ENCODE data around the gene AMOTL2.

AMOTL2 gene

GRCh38 chr3:134406331-134407238 is 32.3 kb upstream of the AMOTL2 start:
- no peak for DNase-seq (ENCODE audit: low read depth)
- peak overlapping the region; percentile 24 for H3K4me3 ChIP-seq (replicated peaks; ENCODE audit: low read depth, low read length)
- TF ChIP-seq CTCF (IDR thresholded peaks at IDR 0.05; ENCODE audit: low read length, missing control alignments): no peak

- TF ChIP-seq CTCF (IDR thresholded peaks at IDR 0.05; ENCODE audit: low read length, missing control alignments): no peak
- no peak for DNase-seq (ENCODE audit: low read depth)
- no peak overlapping the region for H3K4me3 ChIP-seq (replicated peaks; ENCODE audit: low read depth, low read length)
These were observed 30.2 kb upstream of the AMOTL2 start for GRCh38 chr3:134404366-134404885.

- DNase-seq (ENCODE audit: low read depth): no peak
- H3K4me3 ChIP-seq (replicated peaks; ENCODE audit: low read depth, low read length): no peak overlapping the region
- no peak for TF ChIP-seq CTCF (IDR thresholded peaks at IDR 0.05; ENCODE audit: low read length, missing control alignments)
These were observed 23.5 kb upstream of the AMOTL2 start for GRCh38 chr3:134397755-134398154.

GRCh38 chr3:134395103-134395502 is 20.9 kb upstream of the AMOTL2 start:
- H3K4me3 ChIP-seq (replicated peaks; ENCODE audit: low read depth, low read length): no peak overlapping the region
- TF ChIP-seq CTCF (IDR thresholded peaks at IDR 0.05; ENCODE audit: low read length, missing control alignments): no peak
- DNase-seq (ENCODE audit: low read depth): no peak

GRCh38 chr3:134394380-134394779 is 20.1 kb upstream of the AMOTL2 start:
- no peak for TF ChIP-seq CTCF (IDR thresholded peaks at IDR 0.05; ENCODE audit: low read length, missing control alignments)
- no peak overlapping the region for H3K4me3 ChIP-seq (replicated peaks; ENCODE audit: low read depth, low read length)
- DNase-seq (ENCODE audit: low read depth): no peak

GRCh38 chr3:134393074-134393473 is 18.8 kb upstream of the AMOTL2 start:
- DNase-seq (ENCODE audit: low read depth): no peak
- TF ChIP-seq CTCF (IDR thresholded peaks at IDR 0.05; ENCODE audit: low read length, missing control alignments): no peak
- H3K4me3 ChIP-seq (replicated peaks; ENCODE audit: low read depth, low read length): no peak overlapping the region

Measured in fibroblast of pulmonary artery (primary cell).